ENCODE measurements around the gene BNC2.

- no peak for TF ChIP-seq CTCF (conservative IDR thresholded peaks at IDR 0.05; ENCODE audit: low read length)
- no peak for TF ChIP-seq EZH2phosphoT487 (IDR thresholded peaks at IDR 0.05; ENCODE audit: borderline replicate concordance)
Measured at GRCh38 chr9:16848179-16848578, 22.3 kb downstream of the BNC2 start.

All from Loucy (cell line).